Activated T-cell treated with anti-CD3 and anti-CD28 coated beads for 4 hours (primary cell): ENCODE results near the gene MSI2.

ENCODE experiments used
- DNase-seq: peaks from one replicate; pipeline ENCODE4 v3.0.0-alpha.2; 2020

Gene MSI2

DNA sequence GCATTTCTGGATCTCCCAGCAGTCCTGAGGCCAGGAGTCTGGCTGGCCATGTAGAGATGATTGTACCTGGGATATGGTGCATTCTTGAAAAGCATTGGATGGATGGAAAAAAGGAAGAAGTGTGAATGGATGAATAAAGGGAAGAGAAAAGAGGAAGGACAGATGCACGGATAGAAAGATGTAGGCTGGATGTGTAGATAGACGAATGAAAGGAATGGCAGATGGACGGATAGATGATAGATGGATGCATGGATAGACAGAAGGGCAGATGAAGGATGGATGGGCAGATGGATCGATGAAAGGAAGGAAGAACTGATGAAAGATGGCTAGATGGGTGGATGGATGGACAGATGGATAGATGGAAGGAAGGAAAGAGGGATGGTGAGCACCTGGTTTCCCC lies 210.9 kb downstream of the MSI2 start:
- no peak for DNase-seq

DNA sequence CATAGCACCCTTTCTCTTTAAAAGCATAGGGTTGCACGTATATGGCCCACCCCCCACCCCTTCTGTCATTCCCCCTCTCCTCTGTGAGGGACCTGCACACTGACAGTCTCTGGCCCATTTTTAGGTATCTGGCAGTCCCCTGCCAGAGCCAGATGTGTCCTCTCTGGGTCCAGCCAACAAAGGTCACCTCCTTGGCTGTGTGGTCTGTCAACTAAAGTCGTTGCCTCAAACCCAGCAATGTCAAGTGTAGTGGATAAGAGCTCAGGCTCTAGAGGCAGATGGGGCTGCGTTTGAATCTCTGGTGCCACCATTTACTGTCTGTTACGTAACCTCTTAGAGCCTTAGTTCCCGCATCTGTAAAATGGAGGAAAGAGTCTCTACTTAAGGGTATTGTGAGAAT lies 211.5 kb downstream of the MSI2 start:
- DNase-seq = no peak

DNA sequence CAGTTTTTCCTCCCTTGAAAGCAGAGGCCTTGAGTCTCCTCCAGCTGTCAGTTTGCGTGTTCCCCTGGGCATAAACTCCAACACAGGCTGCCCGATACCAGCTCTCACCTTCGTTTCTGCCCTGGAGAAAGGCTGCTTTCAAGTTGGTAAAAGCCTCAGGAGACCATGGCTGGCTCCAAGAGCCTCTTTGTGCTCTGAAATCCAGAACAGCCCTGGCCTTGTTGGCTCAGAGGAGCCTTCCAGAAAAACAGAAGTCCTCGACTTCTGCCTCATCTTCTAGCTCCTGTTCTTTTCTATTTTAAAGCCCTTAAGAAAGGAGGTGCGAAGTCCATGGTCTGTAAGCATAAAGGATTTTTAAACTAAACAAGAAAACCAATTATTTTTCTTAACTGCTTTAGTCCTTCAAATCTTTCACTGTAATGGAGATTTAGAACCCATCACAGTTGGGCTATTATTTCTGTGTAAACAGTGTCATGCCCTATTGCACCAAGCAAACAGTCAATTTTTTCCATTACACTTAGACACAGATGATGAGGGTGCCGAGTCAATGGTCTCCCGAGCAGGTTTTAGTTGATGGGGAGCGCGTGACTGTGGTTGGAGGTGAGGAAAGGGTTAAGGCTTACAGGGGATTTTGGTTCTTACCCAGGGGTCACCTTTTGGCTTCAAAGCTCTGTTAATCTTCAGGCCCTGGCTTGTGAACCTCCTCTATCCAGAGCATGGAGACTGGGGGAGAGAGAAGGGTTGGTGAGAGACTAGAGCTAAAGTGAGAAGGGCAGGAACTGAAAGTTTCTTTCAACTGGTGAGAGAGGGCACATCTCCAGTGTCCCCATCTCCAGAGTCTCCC lies 212.8 kb downstream of the MSI2 start:
- no peak for DNase-seq

DNA sequence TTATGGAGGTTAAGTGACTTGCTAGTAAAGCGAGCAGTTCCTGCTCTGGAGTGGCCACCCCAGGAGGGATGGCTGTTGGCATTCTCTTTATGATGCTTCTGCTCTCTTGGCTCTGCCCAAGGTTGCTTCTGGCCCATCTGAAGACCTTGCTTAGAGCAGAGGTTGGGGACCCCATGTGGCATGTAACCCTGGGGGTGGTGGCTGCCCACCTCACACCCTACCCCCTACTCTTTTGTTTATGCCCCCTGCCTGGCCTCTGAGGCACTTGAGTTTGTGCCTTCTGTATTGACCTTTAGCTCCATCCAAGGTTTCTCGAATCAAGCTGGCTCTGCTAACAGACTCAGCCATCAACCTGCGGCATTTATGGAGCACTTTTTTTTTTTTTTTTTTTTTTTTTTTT lies 214.6 kb downstream of the MSI2 start:
- no peak for DNase-seq

DNA sequence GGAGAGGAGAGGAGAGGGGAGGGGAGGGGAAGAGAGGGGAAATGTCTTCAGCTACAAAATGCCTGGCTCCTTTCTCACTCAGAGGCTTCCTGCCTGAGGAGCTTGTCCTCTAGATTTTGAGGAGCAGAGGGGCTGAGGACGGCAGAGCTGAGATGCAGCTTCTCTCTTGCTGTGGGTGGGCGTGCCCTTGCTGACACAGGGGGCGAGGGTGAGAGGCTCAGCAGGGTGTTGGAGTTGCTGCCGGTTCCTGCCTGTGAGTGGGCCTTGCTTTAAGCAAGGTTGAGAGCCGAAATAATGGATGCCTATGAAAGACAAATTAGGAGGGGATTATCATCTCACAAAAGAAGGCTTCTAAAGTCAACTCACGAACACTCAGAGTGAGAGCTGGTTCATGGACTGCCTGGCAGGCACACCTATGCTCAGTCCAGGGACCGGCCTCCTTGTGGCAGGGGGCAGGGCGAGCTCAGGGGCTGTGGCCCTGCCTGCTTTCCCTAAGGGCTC lies 215.6 kb downstream of the MSI2 start:
- no peak for DNase-seq

DNA sequence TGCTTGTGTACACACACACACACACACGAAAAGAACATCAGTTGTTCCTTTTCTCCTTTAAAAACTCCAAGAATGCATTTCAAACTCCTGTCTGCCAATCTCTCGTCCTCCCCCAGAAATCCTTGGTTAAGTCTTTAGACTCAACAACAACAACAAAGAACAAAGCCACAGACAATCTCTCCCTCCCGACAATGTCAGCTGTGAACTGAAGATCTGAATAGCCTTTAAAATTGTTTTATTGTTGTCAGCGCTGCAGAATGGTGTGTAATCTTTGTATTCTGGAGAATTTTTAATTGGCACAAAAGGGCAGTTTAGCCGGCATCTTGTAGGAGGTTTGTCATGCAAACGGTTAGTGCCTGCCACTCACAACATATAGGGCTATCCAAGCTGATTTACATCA lies 219.5 kb downstream of the MSI2 start:
- DNase-seq = no peak

DNA sequence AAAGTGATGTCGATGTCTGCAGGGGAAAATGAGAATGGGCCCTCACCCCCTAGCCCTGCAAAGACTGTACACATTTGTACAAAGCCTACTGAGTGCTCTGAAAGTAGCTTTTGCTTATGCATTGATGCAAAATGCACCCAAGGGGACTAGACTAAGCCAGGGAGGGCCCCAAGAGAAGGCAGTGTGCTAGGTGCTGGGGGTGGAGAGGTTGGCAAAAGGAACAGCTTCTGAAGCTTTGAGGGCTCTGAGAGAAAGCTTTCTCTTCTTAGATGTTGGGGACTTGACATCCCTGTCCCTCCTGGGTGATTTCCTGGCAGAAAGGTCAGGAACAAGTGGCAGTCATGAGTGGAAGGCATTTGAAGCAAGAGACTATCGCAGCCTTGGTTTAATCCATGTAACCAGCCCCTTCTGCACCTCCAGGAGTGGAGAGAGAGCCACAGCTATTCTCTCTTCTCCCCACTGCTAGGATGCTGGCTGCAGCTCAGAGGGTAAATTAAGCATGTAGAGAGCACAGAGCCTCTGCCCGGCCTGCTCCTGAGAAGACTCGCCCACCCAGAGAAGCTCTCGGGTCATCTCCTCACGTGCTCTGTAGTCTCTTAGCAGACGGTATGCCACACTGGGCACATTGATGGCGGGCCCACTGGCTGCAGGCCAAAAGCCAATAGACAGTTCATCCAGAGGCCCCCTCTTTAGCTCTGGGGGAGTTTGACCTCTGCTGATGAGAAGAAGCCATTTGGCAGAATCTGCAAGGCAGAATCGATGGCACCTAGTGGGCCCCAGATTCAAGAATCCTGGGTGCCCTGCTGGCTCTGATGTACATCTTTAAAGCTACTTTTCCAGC lies 221.4 kb downstream of the MSI2 start:
- no peak for DNase-seq

DNA sequence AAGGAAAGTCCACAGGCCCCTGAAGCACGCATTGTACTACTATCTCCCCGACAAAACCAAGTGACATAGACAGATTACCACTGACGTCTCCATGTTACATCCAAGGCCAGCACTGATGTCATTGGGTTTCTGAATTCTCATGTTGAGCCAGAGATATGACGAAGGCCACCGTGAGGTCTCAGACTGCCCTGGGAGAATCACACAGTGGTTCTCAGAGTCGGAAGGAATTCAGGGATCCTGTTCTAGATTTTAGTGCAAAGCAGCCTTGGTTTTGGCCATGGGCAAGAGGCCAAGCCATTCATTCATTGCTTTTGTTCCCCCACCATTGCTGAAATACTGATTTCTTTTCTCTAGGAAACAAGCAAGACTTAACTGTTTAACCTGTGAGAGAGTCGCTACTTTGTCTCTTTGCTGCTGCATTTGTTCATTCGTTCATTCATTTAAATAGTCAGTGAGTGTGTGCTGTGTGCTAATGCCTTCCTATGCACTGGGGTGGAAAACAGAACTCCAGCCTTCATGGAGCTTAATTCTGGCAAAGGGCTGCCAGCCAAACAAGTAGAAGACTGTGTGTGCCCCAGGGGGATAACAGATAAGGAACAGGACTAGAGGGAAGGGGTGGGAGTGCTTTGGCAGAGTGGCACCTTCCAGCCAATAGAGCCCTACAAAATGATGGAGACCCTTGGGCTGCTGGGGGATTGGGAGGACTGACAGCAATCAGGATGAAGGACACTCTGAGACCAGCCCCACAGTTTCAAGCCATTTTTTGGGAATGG lies 222.3 kb downstream of the MSI2 start:
- no peak for DNase-seq

DNA sequence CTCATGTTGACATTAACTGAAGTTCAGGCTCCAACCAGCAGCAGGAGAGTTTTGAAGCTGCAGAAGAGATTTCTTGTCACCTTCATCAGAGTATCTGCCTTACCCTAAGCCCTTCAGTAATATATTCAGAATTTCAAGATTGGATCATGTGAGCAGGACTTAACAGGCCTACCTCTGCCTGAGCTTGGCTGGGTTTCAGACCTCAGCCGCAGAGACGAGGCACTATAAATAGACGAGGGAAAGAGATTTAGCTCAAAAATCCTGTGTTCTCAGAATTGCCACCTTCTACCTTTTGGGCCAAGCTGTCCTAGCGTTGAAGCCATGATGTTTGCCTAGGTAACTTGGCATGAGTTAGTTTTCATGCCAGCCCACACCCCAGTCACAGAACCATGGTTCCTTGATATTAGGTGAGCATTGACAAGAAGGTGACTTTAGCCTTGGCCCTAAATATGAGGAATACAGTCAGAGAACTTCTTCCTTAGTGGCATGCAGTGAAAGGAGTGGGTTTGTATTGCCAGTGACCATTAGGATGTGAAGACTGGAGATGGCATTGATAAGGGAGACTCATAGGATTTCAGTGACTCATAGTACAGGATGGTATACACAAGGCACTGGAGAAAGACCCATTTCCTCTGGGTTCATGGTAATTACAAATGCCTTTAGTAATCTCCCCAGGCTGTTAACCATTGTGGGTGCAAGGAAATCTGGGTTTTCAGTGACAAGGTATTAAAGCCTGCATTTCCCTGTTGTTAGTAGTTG lies 224.3 kb downstream of the MSI2 start:
- DNase-seq = no peak

DNA sequence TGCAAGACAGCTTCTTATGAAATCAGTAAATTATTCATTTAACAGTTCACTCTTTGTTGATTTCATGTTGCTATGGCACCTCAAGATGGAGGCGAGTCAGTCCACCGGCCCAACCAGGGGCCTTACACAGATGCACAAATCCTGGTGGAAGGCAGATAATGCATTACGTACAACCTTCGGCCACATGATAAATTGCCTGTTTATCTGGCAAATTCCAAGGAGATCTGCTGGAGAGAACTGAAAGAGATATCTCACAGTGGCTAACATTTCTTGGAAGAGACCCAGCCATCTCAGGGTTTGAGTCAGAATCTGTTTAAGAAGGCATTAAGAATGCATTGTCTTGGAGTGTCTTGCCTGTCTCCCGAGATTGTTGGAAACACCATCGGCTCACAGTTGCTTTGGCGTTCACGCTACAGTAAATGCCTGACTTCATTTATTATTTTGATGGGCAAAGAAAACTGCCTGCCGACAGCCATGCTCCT lies 225.6 kb downstream of the MSI2 start:
- no peak for DNase-seq

DNA sequence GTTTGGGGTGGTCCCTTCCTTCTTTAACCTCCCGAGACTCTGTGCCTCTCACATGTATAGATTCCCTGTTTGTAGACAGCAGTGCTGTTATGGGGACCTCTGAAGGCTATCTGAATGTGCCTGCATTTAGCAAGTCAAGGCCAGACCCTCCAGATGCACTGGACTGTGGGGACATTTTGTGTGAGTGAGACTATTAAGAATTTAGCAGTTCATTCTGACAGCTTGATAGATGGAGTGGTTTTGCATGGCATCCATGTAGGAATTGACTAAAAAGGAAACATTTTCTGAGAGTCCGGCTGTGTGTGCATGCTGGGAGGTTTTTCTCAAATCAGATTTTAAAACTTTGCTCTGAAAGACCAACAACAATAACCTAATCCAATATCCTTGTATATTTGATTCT lies 226.3 kb downstream of the MSI2 start:
- no peak for DNase-seq

DNA sequence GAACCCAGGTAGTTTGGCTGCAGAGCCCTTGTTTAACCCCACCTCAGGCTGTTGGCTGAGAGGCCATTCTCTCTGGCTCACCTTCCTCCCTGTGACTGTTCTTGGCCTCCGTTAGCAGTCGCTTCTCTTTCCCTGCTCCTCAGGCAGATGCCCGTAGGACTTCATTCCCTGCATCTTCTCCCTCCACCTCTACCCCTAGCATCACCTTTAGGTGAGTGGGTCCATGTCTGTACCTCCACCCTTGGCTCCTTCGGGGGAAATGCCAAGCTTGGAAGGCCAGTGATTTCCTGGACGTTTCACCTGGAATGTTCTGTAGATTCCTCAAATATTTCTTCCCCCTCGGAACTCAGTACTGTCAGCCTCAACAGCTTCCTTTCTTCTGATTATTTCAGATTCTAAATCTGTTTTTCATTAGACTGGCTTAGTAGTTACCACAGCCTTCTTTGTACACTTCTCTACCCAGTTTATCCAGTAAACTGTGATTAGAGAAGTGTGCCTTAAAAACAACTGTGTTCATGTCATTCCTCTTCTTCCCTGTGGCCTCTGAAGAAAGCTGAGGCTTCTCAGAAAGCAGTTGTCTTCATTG lies 227.9 kb downstream of the MSI2 start:
- DNase-seq = no peak

DNA sequence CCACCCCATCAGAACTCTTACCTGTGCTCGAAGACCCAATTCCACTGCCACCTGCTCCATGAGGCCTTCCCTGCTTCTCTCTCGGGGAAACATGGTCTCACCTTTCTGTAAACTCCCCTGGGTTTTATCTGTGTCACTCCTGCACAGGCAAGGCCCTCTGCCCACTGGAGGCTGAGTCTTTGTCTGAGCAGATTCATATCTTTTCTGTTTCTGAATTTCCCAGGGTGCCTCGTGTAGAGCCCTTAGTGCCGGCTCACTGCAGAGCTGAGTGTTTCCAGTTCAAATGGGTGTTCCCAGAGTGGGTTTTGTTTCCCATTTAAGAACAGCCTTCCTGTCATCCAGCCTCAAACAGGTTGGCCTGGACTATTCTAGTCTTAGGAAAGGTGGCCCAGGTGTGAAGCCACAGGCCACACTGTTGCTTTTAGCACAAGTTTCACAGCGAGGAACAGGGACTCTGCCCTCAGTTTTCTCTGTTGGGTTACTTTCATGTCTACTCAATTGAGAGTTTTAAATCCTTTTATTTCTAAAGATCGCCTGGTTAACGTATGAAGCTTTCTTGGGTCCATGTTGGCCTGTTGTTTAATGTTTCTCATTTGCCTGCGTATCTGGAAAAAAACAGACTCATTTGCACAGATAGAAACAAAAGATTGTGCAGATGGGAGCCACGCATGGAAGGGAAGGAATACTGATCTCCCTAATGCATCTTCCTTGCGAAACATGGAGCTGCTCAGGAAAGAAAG lies 228.7 kb downstream of the MSI2 start:
- DNase-seq = no peak

DNA sequence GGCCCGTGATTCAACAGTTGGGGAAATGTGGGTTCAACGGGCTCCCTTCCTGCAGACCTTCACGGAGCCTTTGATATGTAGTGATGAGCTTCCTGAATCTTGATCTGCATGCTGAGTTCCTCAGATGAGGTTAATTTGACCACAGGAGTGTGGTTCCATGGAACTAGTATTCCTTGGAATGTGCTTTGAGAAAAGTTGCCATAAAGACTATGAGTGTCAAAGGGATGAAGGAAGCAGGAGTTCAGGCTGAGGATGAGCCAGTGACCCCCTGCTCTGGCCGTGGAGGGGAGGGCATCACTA lies 229.2 kb downstream of the MSI2 start:
- no peak for DNase-seq

DNA sequence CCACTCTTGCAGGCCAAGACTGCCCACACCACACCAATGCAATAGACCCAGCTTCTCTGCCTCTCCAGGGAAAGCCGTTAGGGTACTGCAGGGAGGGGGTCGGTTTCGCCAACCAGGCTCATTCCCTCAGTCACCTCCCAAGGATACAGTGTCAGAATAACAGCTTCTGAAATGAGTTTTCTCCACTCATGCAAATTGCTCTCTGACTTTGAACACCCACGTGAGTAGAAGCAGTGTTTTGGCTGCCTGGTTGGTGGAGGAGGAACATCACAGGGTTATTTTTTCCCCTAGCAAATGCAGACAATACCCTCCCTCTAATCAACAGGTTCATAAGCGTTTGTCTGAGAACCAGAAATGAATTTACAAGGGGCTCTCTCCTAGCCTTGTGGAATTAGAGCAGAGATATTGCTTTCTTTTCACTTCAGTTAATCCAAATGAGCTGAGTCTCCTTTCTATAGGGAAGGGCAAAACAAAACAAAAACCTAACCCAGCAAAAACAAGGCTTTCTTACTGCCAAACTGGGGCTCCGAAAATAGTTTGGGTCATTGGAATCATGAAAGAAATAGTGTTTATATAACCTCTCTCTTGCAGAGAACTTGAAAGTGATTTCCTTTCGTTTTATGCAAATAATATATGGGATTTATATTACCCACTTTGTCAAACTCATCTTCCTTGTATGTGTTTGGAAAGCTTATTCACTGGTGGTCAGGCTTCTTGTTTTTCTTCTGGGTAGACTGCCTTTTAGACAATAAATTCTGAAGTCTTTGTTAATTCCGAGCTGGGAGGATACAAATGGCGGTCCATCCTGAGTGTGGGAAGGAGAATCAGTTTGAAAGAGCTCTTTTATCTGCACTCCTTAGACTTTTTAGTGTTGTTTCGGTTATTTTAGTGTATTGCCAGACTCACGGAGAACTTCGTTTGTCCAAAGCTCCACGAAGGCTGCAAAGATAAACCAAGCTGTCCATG lies 229.9 kb downstream of the MSI2 start:
- no peak for DNase-seq

DNA sequence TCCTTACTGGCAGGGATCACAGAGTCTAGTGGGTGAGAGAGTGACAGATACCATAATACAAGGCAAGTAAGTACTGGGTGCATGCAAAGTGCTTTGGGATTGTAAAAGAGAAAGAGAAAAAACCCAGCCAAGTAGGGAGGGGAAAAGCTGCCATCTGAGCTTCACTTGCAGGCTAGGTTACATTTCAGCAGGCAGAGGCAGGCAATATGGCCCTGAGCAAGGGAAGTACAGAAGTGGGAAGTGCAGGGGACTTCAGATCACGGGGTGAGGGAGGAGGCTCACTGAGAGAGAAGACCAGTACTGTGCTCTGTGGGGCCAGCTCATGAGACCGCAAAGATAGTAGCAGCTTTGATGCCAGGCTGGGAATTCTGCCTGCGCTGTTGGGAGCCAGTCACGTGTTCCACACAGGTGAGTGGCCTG lies 230.6 kb downstream of the MSI2 start:
- no peak for DNase-seq

DNA sequence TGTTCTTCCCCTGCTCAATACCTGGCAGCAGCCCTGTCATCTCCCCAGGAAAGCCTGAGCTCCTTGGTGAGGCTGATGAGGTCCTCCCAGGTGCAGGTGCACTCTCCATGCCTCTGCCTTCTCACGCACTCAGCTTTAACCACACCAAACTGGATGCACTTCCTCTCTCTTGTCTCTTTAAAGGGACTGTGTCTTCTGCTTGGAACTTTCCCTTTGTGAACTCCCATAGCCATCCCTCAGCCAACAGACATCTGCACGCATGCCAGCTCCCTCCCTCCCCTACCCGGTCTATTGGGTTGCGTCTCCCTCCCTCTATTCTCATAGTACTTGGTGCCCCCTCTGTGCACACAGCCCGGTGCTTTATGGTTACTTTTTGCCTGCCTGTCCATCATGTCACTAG lies 231.2 kb downstream of the MSI2 start:
- DNase-seq = no peak

DNA sequence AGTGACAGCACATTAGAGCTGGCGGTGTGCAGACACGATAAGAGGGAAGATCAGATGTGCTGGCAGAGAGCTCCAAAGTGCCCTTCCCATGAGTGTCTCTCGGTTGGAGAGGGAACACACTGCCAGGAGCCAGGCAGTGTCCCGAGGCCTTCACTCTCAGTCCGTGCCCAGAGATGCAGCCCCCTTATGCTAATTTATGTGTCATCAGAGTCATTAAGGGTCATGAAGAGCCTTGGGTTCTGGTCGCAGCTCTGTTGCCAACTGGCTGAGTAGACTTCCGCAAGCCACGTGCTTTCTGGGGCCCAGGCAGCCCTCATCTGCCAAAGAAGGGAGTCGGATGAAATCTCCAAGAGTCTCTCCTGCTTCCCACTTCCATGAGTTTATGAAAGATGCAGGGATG lies 232.5 kb downstream of the MSI2 start:
- no peak for DNase-seq

DNA sequence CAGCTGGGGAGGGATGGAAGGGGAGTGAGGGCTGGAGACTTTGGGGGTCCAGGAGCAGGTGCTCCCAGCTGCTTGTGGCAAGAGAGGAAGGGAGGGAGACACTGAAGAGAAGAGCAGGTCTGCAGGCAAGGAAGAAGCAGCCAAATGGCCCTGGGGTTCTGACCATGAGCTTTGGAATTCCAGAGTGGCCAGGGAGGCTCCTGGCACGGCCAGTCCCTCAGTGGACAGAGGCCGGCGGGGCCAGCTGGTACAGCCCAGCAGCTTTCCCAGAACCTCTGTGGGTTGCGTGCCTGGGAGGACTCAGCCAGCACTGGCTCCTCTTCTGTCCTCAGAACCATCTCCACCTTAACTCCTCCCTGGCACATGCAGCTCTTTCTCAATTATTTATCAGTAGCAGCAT lies 233.0 kb downstream of the MSI2 start:
- DNase-seq = no peak
